Measurements from ENCODE around the gene PRCP. TPM values are rescaled to one million over a fixed set of nuclear protein-coding genes. Genes with fewer than 3 reads are reported as not detected.
"Not testable (repeated sequence)": the region's sequence is repeated elsewhere in the genome, so short reads cannot be mapped to it uniquely, and the experiment has no call there.

Gene PRCP
- polyA plus RNA-seq, 3 donors = 216 to 275 (median 264) TPM

- DNase-seq = not testable (repeated sequence)
Measured at GRCh38 chr11:82920227-82920626, 20.0 kb upstream of the PRCP start.

GRCh38 chr11:82919786-82920185 lies 19.6 kb upstream of the PRCP start:
- DNase-seq = not testable (repeated sequence)

- no peak for DNase-seq
Measured at GRCh38 chr11:82909015-82909640, 8.9 kb upstream of the PRCP start.

GRCh38 chr11:82908311-82908710 lies 8.1 kb upstream of the PRCP start:
- no peak for DNase-seq

DNA sequence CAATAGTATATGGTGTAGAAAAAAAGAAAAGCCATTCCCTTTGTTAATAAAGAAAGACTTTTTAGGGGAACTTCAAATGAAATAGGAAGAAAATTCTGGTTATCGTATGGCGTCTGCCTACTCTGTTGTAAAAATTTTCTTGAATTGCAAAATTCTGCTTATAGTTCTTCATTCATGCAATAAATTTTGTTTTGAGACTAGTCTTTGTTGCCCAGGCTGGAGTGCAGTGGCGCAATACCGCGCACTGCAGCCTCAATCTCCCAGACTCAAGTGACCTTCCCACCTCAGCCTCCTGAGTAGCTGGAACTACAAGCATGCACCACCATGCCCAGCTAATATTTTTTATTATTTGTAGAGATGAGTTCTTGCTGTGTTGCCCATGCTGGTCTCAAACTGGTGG lies 7.1 kb upstream of the PRCP start:
- DNase-seq = no peak

DNA sequence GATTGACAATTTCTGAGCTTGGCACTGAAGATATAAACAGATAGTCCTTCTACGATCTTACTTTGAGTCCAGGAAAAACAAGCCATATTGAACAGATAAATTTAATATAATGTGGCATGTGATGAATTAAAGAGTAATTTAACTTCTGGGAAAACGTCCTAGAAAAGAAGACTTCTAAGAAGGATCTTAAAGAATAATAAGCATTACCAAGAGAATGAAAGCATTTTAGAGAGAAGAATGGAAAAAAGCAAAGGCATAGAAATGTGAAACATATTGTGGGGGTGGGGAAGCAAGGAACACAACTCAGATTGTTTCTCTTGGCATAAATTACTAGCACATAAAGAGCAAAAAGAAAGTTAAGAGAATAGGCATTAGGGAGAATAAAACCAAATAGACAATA lies 6.7 kb upstream of the PRCP start:
- no peak for DNase-seq

DNA sequence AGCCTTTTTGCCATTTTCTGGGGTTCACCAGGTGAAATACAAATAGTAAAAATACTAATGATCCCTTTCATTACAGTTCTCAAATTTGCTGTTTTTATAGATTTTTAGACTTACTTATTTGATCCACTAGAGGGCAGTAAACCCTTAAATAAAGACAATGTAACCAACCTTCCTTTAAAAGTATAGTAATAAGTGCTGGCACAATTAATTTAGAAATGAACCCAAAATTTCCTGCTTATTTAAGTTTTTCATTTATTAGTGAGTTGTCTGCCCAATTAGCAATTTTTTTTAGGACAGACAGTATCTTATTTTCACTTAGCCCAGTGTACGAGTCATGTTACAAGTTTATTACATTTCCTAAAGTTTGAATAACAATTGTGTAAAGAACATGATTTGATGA lies 6.0 kb upstream of the PRCP start:
- peak; percentile 22 for DNase-seq

DNA sequence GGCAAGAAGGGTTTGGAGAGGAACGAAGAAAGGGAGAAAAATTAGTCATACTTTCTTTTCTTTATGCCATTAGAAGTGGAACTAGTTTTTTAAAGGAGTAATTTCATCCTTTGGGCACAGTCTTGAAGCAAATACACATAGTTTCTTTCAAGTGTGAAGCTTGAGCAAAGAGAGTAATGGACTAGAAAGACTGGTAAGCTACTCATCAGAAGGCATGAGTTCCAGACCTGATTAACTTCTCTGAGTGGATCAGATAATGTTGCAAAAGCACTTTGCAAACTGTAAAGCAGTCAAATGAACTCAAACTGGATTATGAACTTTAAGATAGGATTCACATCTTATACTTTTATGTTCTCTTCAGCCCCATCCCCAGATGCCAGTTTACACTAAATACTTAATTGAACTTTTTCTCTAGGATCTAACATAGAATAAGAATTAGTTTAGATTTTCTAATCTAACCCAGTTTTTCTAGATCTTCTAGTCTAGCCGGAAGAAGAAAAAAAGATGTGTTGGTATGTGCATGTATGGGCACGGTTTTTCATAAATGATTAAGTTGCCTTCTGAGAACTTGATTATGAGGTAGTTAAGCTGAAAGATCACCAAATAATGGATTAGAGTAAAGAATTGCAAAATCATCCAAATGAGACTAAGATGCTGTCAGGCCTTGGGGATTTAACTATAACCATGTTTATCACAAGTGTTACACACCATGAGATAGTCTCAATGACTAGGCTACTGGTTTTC lies 3.8 kb upstream of the PRCP start:
- DNase-seq = no peak

- no peak for DNase-seq
Measured at GRCh38 chr11:82902880-82903279, 2.6 kb upstream of the PRCP start.

DNA sequence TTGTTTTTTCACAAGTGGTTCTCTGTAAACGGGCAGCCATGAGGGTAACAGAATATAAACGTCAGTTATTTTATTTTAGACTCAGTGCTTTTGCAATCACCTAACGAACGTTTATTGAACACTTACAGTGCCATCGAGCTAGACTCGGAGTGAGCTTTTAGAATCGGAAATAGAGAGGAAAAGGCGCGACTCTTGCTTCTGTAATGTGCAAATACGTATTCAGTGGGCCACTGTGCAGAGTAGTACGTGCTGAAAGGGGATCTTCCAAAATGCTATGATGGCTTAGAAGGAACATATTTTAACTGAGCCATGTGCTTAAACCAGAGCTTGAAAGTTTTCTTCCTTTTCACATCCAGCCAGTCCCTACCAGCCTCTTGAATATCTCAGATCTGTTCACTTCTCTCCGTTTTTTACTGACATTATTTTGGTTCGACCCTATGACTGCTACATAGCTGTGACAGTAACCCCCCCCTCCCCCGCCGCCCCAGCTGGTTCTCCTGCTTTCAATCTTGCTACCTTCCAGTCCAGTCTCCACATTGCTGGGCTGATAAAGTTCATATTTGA lies 1.8 kb upstream of the PRCP start:
- no peak for DNase-seq

DNA sequence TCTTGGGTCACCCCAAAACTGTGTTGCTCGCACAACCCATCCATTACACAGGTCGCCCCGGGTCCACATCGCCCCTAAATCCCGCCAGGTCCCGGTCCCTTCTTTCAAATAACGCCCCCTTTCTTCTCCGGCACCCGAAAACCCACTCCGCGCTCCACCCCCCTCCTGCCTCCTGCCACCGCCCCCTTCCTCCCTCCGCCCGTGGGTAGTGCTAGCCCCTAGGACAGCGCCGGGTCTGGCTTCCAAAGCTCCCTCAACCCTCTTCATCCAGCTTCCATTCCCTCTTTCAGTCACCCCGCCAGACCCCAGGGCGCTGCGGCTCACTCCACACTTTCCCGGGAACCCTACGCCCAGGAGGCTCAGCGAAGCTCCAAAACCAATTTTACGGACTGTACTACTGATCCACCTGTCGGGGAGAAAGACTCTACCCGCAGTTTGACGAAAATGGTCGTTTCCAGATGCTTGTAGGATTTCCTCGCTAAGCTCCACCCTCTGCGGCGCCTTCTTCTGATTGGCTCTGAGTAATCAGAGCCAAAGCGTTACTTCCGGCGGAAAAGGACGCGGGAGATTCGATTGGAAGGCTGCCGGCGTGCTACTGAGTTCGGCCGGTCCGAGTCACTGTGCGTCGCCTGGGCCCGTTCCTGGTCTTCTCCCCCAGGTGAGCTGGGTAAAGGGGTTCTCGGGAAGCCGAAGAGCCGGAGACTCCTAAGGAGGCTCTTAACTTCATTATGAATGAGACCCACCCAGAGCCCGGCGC lies 1.1 kb upstream of the PRCP start, which contains the start of gene DDIAS:
DDIAS (plus strand) TSS at position 572 of the 757 bp plus-strand sequence. CDS start 13,003 bp downstream, outside the sequence.
- DNase-seq = peak; percentile 99

GRCh38 chr11:82899957-82900276 lies 313 bp downstream of the PRCP start:
- DNase-seq = no peak

DNA sequence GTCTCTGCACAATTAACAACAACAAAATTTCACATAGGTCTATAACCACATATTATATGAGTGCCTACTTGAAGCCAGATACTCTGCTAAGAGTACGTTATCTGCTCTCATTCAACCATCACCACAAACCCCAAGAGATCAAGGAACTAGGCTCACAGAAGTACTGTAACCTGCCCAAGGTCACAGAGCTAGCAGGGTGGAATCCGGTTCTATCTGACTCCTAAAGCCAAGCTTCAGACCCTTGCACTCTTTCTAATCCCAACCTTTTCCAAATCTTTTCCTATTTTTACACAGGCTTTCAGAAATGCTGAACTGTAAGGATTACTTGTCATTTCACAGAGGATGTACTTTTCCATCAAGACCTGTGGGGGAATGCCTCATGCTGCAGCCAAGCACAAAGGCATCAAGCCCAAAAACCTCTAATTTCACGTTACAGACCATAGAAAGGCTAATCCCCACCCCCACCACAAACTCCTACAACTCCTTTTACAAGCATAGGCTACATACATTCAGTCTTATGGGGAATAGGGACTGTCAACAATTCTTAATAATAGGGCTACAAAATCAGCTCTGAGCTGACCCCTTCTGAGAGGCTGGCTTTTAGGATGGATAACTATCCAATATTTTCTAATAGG lies 927 bp downstream of the PRCP start:
- no peak for DNase-seq

DNA sequence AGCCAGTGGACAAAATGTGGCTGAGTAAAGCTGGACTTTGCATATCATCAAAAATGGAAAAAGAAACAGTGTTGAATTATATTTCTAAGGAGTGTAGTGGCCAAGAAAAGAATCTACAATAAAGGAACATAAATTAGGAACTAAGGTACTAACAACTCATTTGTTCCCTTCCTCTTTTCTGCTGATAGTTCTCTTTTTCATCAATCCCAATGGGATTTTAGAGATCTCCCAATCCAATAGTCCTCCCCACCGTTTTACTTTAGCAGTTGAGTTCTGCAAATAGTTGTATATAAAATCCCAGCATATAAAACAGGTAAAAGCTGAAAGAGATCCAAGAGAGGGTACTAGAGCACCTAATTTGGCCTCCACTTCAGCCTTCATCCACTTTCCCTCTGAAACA lies 2.0 kb downstream of the PRCP start:
- no peak for DNase-seq

GRCh38 chr11:82896183-82896582 lies 4.0 kb downstream of the PRCP start:
- DNase-seq = no peak

DNA sequence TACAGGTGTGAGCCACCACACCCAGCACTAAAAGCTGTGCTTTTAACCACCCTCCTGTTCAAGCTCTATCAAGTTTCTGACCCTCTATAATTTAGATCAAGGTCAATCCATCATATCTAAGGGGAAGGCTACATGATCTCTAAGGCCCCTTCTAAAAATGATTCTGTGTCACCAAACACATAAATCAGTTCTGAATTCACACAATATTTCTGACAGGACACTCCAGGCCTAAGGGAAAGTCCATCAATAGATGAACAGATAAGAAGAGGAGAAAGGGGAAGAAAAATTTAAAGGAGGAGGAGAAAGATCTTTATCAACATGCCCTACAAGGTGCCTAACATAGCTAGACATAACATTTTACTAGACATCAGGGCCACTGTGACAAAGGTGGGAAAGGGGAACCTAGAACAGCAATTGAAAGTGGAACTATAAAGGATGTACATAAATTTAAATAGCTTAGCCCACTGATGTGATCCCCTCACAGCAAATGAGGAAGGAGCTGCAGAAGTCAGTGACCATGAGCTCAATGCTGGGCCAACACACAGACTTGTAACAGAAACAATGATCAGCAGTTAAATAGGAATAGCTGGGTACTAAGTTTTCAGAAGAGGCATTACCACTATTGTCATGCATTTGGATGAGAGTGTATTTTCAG lies 4.7 kb downstream of the PRCP start:
- no peak for DNase-seq

DNA sequence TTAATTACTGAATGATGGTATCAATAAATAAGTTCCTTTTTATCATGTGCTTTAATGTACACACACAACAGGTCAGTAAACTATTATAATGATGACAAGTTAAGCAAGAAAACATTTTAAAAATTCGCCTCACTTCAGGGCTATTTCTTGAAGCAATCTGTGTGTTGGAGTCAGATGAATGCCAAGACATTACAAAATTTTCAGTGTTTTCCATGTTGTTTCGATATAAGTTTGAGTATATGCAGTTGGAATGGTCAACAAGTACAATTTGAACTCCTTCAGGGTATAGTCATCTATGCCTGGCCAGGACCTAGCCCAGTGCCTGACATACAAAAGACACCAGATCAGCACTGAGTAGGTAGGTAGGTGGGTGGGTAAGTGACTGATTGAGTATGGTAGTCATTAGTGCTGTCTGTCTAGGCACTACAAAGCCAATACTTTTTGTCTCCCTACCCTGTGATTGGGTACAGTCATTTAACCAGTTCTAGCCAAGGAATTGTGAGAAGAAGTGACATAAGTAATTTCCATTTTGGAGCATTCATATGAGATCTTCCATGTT lies 7.5 kb downstream of the PRCP start:
- no peak for DNase-seq

DNA sequence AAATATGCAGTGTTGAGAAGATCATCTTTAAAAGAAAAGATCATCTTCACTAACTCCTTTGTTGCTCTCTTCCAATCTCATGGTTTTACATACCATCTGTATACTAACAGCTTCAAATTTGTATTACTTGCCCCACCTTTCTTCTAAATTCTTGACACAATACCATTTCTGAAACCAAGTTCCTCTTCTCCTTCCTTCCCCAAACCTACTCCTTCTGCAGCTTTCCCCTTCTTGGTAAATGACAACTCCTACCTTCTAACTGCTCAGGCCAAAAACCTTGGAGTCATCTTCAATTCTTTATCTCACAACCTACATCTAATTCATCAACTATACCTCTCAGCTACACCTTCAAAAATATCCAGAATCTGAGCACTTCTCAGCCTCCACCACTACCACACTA lies 9.3 kb downstream of the PRCP start:
- DNase-seq = no peak

DNA sequence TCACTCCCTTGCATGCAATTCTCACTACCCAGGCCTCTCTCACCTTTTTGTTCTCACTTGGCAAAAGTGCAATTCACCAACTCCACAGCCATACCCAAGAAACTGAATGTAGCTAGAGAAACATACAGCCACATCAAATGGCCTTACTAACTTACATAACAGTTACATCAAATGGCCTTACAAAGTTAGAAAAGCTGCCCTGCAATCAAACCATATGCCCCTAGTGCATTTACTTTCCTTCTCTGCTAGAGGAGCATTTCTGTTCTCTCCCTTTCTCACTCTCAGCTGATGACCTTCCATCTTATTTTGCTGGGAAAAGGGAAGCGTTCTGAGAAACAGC lies 10.3 kb downstream of the PRCP start:
- DNase-seq = no peak

- peak; percentile 31 for DNase-seq
Measured at GRCh38 chr11:82889133-82890001, 10.9 kb downstream of the PRCP start.
